CD1c-positive myeloid dendritic cell (primary cell): ENCODE results near the gene FUCA2.

Source experiments
- DNase-seq: peaks from one replicate; pipeline ENCODE4 v3.0.0-alpha.2; 2016; ENCODE audit errors: extremely low spot score

FUCA2 gene

GRCh38 chr6:143510991-143511891 is at the start of gene FUCA2:
FUCA2 (minus strand) TSS chr6:143511720; CDS start chr6:143511634, 86 bp downstream.
- peak; percentile 80 for DNase-seq

GRCh38 chr6:143561105-143561704 is 49.7 kb upstream of the FUCA2 start:
- no peak for DNase-seq

GRCh38 chr6:143559051-143559660 is 47.6 kb upstream of the FUCA2 start:
- no peak for DNase-seq

GRCh38 chr6:143556529-143556928 is 45.0 kb upstream of the FUCA2 start:
- no peak for DNase-seq

- no peak for DNase-seq
Observed at GRCh38 chr6:143555582-143555981, 44.1 kb upstream of the FUCA2 start.

GRCh38 chr6:143555071-143555492 is 43.6 kb upstream of the FUCA2 start:
- no peak for DNase-seq

GRCh38 chr6:143553337-143553736 is 41.8 kb upstream of the FUCA2 start:
- no peak for DNase-seq

GRCh38 chr6:143549949-143550268 is 38.4 kb upstream of the FUCA2 start:
- DNase-seq = no peak

GRCh38 chr6:143549221-143549948 is 37.9 kb upstream of the FUCA2 start:
- DNase-seq = no peak

- DNase-seq = no peak
Observed at GRCh38 chr6:143546599-143546998, 35.1 kb upstream of the FUCA2 start.

- no peak for DNase-seq
Observed at GRCh38 chr6:143545976-143546547, 34.5 kb upstream of the FUCA2 start.

- DNase-seq = no peak
Observed at GRCh38 chr6:143545165-143545564, 33.6 kb upstream of the FUCA2 start.

- no peak for DNase-seq
Observed at GRCh38 chr6:143544011-143544696, 32.6 kb upstream of the FUCA2 start.

- peak; percentile 46 for DNase-seq
Observed at GRCh38 chr6:143543435-143543834, 31.9 kb upstream of the FUCA2 start.

GRCh38 chr6:143542888-143543287 is 31.4 kb upstream of the FUCA2 start:
- DNase-seq = no peak

- DNase-seq = no peak
Observed at GRCh38 chr6:143540192-143540591, 28.7 kb upstream of the FUCA2 start.

GRCh38 chr6:143539734-143540133 is 28.2 kb upstream of the FUCA2 start:
- no peak for DNase-seq

GRCh38 chr6:143539106-143539505 is 27.6 kb upstream of the FUCA2 start:
- DNase-seq = no peak

- no peak for DNase-seq
Observed at GRCh38 chr6:143538374-143538773, 26.9 kb upstream of the FUCA2 start.

GRCh38 chr6:143536866-143537691 is 25.6 kb upstream of the FUCA2 start:
- peak; percentile 81 for DNase-seq
